Body of pancreas (tissue), 4 donors: Measurements from ENCODE around the gene VWF. TPM values are rescaled to one million over a fixed set of nuclear protein-coding genes. Genes with fewer than 3 reads are reported as not detected.

Source experiments
- ATAC-seq: fragments of 150-250 bp; one replicate; pipeline ENCODE4 v1.9.1; 2016
- DNase-seq, 4 donors: peaks; one replicate each; pipeline ENCODE4 v3.0.0-alpha.2; 2019
- H3K27ac ChIP-seq, 4 donors: fragments of 200-600 bp; sonication (generic); 1 replicate in 3 of 4; 2 replicates in 1 of 4; pipeline versions ENCODE4 v1.5.1 to v1.6.1; 2016 to 2019; ENCODE audit warnings: mild to moderate bottlenecking in 1 of 4, mixed read lengths in 1 of 4, moderate library complexity in 1 of 4
- H3K27me3 ChIP-seq, 2 donors: fragments of 200-600 bp; sonication (generic); one replicate each; pipeline ENCODE4 v1.6.0; 2016; ENCODE audit warnings: mild to moderate bottlenecking in 1 of 2
- H3K36me3 ChIP-seq, 2 donors: fragments of 200-600 bp; sonication (generic); replicated peaks in 1 of 2; 2 replicates each; pipeline ENCODE4 v1.5.1; 2016; ENCODE audit warnings: low read depth in 2 of 2; ENCODE audit not compliant: insufficient read depth in 1 of 2
- H3K4me1 ChIP-seq: fragments of 200-600 bp; sonication (generic); one replicate; pipeline ENCODE4 v1.6.0; 2016
- H3K4me3 ChIP-seq, 2 donors: fragments of 200-600 bp; sonication (generic); 1 replicate in 1 of 2; 2 replicates in 1 of 2; pipeline ENCODE4 v1.5.1; 2016 to 2019
- H3K9me3 ChIP-seq, 3 donors: fragments of 200-600 bp; sonication (generic); 1 replicate in 2 of 3; 2 replicates in 1 of 3; pipeline ENCODE4 v1.5.1; 2016
- POLR2A ChIP-seq, 3 donors: fragments of 450-650 bp; IDR thresholded peaks; one replicate each; pipeline ENCODE4 v1.6.1; 2016; ENCODE audit warnings: antibody characterized with exemption in 3 of 3, mild to moderate bottlenecking in 2 of 3
- WGBS, 2 donors: methylation state at CpG; one replicate each; pipeline ENCODE4 v1.1.5; 2017; 5-methylcytosine and 5-hydroxymethylcytosine counted together
- intact Hi-C: fragments of 100-400 bp; cut with DNase I; formaldehyde crosslinking; loops from one replicate; pipeline ENCODE4 v1.15.1; 2023
- total RNA-seq, 2 donors: library from RNA; depleted of rRNA; stranded (reverse); fragments of >200 nt; gene quantifications; one replicate each; pipeline ENCODE4 v1.1.0, GENCODE V29; 2016
- TF ChIP-seq, protein P1 (sequence below), 7 experiments: fragments of 450-650 bp in 4 of 7; fragments of 200-600 bp in 3 of 7; sonication (generic) in 3 of 7; IDR thresholded peaks; one replicate each; pipeline ENCODE4 v1.5.1; 2016 to 2019; ENCODE audit warnings: antibody characterized with exemption in 7 of 7

The VWF gene
- total RNA-seq, 2 donors from 2014 or later, result 76.1 to 78.1 TPM

DNA sequence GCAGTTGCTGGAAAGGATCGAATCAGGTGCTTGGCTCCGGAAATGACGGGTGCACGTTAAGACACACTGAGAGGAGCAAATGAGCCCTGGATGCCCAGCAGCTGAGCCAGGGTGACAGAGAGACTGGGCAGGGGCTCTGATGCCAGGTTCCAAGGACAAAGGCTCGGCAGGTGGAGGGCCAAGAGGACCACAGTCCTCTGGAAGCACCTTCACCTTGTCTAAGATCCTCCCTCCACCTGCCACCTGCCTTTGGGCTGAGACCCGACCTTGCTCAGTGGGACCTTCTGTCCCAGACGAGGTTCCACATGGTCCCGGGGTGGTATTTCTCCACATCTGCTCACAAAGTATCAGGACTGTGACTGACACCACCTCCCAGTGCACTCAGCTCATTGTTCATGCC lies 180.4 kb downstream of the VWF start:
- WGBS, 2 donors, result 23 to 64% methylated on average over 4 to 8 of the region's 8 CpGs

DNA sequence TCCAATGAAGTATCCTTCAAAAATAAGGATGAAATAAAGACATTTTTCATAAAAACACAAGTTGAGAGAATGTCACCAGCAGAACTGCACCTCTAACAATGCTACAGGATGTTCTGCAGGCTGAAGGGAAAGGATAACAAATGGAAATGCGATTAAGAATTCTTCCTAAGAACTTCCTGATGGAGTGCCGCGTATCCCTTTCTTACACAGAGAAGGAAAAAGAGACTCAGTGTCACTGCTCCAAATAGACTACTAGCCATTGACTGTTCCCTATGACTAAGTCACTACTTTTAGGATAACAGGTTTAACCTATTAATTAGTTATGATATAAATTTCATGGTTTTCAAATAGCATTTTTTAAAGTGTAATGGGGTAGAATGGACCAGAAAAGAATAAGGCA lies 182.6 kb downstream of the VWF start:
- no peak for TF ChIP-seq POLR2A (IDR thresholded peaks at IDR 0.05)
- TF ChIP-seq, protein P1, sequence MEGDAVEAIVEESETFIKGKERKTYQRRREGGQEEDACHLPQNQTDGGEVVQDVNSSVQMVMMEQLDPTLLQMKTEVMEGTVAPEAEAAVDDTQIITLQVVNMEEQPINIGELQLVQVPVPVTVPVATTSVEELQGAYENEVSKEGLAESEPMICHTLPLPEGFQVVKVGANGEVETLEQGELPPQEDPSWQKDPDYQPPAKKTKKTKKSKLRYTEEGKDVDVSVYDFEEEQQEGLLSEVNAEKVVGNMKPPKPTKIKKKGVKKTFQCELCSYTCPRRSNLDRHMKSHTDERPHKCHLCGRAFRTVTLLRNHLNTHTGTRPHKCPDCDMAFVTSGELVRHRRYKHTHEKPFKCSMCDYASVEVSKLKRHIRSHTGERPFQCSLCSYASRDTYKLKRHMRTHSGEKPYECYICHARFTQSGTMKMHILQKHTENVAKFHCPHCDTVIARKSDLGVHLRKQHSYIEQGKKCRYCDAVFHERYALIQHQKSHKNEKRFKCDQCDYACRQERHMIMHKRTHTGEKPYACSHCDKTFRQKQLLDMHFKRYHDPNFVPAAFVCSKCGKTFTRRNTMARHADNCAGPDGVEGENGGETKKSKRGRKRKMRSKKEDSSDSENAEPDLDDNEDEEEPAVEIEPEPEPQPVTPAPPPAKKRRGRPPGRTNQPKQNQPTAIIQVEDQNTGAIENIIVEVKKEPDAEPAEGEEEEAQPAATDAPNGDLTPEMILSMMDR (IDR thresholded peaks at IDR 0.05), result no peak
- intact Hi-C loops, result no loop called here
- Histone ChIP-seq H3K27me3 (peaks cover 0 to 6% of the 10 kb centered on the region in 2 donors), H3K36me3 (no peaks in the 10 kb centered on the region), H3K9me3 (no peaks in the 10 kb centered on the region), H3K4me3 (no peak overlapping the region), H3K27ac (no peak overlapping the region), H3K4me1 (peaks cover 14% of the 10 kb centered on the region)
- DNase-seq, result no peak
- 72 to 87% methylated on average over 3 of the region's 3 CpGs for WGBS, 2 donors
- no peak for ATAC-seq

More for the DNA sequence above, 180.4 kb downstream of the VWF start:
- Histone ChIP-seq H3K9me3 (no peaks in the 10 kb centered on the region), H3K27ac (no peak overlapping the region), H3K4me1 (peaks cover 14% of the 10 kb centered on the region), H3K27me3 (peaks cover 0 to 6% of the 10 kb centered on the region in 2 donors), H3K36me3 (no peaks in the 10 kb centered on the region), H3K4me3 (no peak overlapping the region)
- no peak for DNase-seq
- no peak for ATAC-seq
- TF ChIP-seq, protein P1 (IDR thresholded peaks at IDR 0.05), result no peak
- no peak for TF ChIP-seq POLR2A (IDR thresholded peaks at IDR 0.05)
- intact Hi-C loops, result no loop called here

DNA sequence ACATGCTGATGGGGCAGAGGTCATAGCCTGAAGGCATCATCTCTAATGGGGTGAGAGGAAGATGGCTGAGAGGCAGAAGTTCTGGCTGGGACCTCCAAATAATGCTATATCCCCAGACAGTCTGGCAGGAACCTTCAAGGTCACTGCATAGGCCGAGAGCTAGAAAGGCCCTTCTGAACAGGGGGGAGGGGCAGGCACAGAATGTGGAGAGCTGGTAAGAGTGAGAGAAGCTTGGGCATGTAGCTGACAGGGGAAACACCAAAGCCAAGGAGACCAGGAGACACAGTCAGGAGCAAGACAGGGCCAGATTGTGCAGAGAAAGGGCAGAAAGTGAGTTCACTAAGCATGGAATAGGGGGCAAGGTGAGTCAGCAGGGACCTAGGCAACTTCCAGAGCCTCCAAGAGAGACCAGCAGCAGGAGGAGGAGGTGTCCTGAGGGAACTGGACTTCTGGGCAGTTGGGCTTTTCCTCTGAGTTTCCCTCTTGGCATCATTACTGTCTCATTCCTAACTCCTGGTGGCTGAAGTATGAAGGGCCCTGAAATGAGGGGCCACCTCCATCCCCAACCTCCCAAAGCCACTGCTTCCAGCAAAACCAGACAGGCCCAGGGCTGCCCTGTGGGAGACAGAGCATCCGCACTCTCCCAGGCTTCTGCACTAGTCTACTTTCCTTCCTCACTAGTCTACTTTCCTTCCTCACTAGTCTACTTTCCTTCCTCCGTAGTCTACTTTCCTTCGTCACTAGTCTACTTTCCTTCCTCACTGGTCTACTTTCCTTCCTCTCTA lies 196.5 kb downstream of the VWF start:
- no peaks in the 10 kb centered on the region for H3K4me1 ChIP-seq
- no peaks in the 10 kb centered on the region for H3K9me3 ChIP-seq
- intact Hi-C loops, result no loop called here
- H3K27ac ChIP-seq, result no peak overlapping the region
- H3K27me3 ChIP-seq, result no peaks in the 10 kb centered on the region
- ATAC-seq (no peak), DNase-seq (no peak)
- no peaks in the 10 kb centered on the region for H3K36me3 ChIP-seq
- 50 to 71% methylated on average over 2 to 4 of the region's 4 CpGs for WGBS, 2 donors
- H3K4me3 ChIP-seq, result no peak overlapping the region
- TF ChIP-seq POLR2A (IDR thresholded peaks at IDR 0.05), result no peak
- TF ChIP-seq, protein P1 (IDR thresholded peaks at IDR 0.05), result no peak

DNA sequence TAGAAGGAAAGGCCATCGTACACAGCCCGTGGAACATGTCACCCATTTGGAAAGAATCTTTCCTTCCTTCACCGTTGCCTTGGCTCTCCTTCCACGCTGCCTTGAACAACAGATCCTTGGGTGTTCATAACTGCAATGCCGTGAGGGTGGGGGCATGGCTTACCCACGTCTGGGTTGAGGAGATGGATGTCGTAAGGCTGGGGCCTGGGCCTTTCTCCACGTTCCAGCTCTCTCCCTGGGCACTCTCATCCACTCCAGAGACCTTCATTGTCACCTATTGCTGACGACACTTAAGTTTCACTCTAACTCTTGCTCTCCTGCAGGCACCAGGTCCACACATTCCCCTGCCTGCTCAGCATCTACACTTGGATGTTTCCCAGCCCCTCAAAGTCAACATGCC lies 198.8 kb downstream of the VWF start:
- Histone ChIP-seq H3K4me3 (no peak overlapping the region), H3K4me1 (no peaks in the 10 kb centered on the region), H3K9me3 (no peaks in the 10 kb centered on the region), H3K27me3 (no peaks in the 10 kb centered on the region), H3K36me3 (no peaks in the 10 kb centered on the region), H3K27ac (no peak overlapping the region)
- intact Hi-C loops, result no loop called here
- ATAC-seq (no peak), DNase-seq (no peak)
- TF ChIP-seq POLR2A (IDR thresholded peaks at IDR 0.05), result no peak
- TF ChIP-seq, protein P1 (IDR thresholded peaks at IDR 0.05), result no peak
- whole genome bisulfite sequencing, 2 donors, result 67 to 74% methylated on average over 9 of the region's 9 CpGs

DNA sequence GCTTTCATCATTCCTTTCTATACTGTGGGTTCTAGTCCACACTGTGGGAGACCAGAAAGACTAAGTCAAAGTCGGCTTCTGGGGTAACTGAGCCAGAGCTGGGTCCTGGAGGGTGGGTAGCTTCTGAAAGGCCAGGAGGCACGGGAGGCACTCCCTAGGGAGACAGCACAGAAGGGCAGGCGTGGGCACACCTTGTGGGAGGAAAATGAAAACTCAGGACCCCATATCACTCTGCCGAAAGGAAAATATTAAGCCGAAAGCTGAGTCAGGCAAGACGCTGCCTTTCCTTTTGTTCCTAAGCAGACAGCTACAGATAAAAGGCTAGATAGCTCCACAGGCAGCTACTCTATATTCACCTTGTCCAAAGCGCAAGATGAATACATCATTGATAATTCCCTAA lies 200.1 kb downstream of the VWF start:
- Histone ChIP-seq H3K27me3 (no peaks in the 10 kb centered on the region), H3K4me3 (no peak overlapping the region), H3K9me3 (no peaks in the 10 kb centered on the region), H3K27ac (no peak overlapping the region), H3K36me3 (no peaks in the 10 kb centered on the region), H3K4me1 (no peaks in the 10 kb centered on the region)
- WGBS, 2 donors, result 39 to 42% methylated on average over 7 of the region's 7 CpGs
- TF ChIP-seq, protein P1 (IDR thresholded peaks at IDR 0.05), result no peak
- no peak for TF ChIP-seq POLR2A (IDR thresholded peaks at IDR 0.05)
- ATAC-seq (no peak), DNase-seq (no peak)
- intact Hi-C loops, result no loop called here
